Erythroblast (primary cell): ENCODE results near the gene NOTCH2.
"Not testable (repeated sequence)": the region's sequence is repeated elsewhere in the genome, so short reads cannot be mapped to it uniquely, and the experiment has no call there.

Experiments
- DNase-seq, 2 experiments: peaks; one replicate each; lab custom pipeline; 2025; lab: John Stamatoyannopoulos, UW
- GATA1 ChIP-seq: IDR thresholded peaks from 2 replicates; pipeline ENCODE4 v1.6.1; 2011; ENCODE audit warnings: low read depth, mild to moderate bottlenecking, control low read depth, low read length, moderate library complexity
- POLR2A ChIP-seq: IDR thresholded peaks from 2 replicates; pipeline ENCODE4 v1.6.1; 2011; ENCODE audit warnings: mild to moderate bottlenecking, low read length

NOTCH2 gene

DNA sequence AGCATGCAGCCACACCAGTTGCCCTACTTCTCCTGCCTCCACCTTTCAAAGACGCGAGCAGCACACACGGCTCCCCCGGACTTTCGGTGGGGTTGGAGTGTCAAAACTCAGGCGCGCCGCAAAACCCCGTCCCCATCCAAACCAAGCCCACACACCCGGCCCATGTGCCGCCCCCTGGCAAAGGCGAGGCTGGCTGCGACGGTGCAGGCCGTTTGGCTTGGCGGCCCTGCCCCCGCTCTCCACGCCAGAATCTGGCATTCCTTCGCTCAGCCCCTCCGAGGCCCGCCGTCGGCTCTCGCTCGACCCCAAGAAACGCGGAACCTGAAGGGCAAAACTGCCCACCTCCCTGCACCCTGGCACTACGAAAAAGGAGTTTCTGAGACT is 787 bp downstream of the NOTCH2 start:
- DNase-seq, result not testable (repeated sequence)

DNA sequence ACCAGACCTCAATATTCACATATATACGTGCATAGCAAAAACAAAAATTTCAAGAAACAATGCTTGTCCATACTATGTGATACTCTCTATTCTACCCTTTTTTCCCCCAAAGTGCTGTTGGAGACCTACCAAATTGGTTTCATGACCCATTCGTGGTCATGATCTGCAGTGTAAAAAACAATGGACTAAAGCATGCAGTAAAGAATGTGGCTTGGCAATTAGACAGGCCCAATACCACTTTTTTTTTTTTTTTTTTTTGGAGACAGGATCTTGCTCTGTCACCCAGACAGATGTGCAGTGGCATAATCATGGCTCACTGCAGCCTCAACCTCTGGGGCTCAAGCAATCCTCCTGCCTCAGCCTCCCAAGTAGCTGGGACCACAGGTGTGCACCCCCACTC is 21.3 kb downstream of the NOTCH2 start:
- DNase-seq, result not testable (repeated sequence)

DNA sequence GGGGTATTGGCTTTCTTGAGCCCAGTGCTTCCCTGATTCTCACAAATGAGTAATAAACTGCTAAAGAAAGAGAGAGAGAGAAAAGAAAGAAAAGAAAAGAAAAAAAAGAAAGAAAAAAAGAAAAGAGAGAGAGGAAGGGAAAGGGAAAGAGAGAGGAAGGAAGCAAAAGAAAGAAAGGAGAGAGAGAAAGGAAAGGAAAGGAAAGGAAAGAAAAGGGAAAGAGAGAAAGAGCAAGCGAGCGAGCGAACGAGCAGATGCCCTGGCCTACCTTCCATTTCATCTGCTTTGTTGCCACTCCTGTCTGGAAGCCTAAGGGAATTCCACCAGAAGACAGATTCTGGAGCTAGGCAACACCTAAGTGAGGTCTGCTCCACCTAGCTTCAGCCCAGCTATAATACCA is 27.7 kb downstream of the NOTCH2 start:
- not testable (repeated sequence) for DNase-seq

DNA sequence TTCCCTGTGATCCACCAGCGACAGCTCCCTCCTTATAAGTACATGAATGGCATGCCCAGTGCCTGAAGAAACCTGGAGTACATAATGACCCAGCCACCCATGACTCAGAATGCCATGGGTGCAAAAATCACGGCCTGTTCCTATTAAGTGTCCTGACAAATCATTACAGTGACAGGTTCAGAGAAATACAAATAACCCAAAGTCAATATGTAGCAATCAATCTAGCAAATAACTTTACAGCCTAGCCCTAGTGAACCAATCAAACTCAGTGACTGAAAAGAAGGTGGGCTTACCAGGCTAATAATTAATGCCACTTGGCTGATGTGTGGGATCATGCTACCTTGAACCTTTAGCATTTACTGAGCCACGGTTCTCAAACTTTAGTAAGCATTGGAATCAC is 37.2 kb downstream of the NOTCH2 start:
- DNase-seq, result not testable (repeated sequence)

DNA sequence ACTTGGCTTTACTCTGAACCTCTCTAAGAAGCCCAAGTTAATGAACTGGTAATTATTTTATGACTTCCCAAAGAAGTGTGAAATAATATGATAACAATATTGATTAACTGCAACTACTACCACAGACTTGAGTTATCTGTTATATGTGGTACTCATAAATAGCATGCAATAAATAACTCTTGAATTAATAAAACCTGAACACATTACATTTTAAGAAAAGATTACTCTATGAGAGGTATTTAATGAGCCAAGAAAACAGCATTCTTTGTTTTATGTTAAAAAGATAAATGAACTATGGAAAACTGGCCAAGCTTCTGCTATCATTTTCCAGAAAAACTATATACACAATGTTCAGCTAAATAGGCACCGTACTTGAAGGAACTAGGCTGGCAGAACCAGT is 45.7 kb downstream of the NOTCH2 start:
- DNase-seq, result not testable (repeated sequence)

DNA sequence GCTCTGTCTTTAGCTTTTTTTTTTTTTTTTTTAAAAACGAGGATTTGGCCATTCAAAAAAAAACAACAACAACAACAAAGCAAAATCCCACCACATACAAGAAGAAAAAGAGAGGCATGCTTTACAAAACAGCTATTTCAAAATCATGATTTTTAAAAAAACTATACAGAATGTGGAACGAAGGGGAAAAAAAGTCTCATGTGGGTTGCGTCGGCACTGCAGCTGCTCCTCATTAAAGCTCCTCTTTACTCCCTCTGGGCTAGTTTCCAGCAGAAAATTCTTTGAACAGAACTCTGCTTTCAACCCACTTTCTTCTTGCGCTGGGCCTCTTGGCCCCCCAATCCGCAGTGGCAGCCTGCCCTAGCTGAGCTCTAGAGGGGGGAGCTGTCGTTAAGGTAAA is 54.5 kb downstream of the NOTCH2 start:
- not testable (repeated sequence) for DNase-seq

DNA sequence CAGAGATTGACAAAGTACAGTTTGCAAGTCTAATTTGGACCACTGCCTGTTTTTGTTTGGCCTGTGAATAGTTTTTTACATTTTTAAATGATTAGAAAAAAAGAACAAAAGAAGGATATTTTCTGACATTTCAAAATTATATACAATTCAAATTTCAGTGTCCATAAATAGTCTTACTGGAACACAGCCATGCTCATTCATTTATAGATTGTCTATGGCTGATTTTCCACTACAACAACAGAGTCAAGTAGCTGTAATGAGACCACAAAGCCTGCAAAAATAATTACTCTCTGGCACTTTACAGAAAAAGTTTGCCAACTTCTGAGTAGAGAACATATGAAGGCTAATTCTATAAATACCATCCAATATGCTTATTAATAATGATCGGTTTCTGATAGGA is 61.1 kb downstream of the NOTCH2 start:
- not testable (repeated sequence) for DNase-seq

DNA sequence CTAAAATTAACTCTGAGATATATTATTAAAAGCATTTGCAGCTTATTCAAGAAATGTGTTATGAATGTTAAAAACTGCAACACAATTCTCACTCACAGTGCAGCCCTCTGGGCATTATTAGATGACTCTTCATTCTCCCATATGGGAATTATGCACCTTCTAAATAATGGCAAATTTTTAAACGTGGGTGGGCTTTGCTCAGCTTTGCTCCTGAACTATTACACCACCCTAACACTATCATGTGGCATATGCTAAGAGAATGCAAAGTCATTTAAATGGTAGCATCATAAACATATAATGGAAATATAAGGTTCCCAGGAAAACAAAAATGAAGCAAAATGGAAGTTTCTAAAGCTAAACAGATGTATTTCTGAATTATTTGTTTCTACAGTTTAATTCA is 61.6 kb downstream of the NOTCH2 start:
- not testable (repeated sequence) for DNase-seq

DNA sequence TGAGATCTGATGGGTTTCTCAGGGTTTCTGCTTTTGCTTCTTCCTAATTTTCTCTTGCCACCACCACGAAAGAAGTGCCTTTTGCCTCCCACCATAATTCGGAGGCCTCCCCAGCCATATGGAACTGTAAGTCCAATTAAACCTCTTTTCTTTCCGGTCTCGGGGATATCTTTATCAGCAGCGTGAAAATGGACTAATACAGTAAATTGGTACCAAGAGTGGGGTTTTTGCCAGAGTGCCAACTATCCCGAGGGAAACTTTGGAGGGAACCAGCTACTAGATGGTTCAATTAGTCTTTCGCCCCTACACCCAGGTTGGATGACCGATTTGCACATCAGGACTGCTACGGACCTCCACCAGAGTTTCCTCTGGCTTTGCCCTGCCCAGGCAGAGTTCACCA is 68.4 kb downstream of the NOTCH2 start:
- not testable (repeated sequence) for DNase-seq

DNA sequence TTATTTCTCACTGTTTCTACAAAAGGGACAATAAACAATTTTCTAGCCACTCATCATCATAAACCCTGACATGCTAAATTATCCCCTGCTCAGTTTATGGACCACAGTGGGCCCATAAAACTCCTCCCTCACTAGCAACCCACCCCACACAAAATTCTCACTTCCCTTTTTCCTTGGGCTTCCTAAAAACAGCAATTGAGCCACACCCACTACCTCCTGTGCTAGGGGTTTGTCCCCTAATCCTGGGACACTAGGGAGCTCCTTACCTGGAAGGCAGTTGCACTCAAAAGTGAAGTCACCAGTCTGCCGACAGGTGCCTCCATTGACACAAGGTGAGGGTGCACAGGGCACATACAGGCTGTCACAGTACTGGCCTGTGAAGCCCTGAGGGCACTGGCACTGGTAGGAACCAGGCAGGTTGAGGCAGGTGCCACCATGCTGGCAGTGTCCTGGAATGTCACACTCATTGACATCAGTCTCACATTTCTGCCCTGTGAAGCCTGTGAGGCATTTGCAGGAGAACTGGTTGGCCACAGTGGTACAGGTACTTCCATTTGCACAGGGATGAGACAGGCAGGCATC is 72.6 kb downstream of the NOTCH2 start:
- DNase-seq, result not testable (repeated sequence)

DNA sequence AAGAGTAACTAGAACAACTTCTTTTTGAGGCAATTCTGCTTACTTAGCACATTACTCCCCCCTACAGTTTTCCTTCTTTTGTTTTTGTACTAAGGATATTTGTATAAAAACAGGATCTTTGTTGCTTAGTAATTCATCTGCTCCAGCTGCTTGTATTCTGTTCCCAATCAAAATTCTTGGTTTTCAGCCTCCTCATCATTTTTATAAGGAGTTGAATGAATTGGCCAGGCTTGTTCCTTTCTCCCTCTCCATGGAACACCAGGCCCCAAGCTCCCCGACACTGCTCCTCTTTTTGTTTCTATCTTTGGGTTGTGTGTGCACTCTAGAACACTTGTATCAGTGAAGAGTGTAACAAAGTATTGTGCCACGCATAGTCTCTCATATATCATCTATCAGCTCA is 73.5 kb downstream of the NOTCH2 start:
- not testable (repeated sequence) for DNase-seq

DNA sequence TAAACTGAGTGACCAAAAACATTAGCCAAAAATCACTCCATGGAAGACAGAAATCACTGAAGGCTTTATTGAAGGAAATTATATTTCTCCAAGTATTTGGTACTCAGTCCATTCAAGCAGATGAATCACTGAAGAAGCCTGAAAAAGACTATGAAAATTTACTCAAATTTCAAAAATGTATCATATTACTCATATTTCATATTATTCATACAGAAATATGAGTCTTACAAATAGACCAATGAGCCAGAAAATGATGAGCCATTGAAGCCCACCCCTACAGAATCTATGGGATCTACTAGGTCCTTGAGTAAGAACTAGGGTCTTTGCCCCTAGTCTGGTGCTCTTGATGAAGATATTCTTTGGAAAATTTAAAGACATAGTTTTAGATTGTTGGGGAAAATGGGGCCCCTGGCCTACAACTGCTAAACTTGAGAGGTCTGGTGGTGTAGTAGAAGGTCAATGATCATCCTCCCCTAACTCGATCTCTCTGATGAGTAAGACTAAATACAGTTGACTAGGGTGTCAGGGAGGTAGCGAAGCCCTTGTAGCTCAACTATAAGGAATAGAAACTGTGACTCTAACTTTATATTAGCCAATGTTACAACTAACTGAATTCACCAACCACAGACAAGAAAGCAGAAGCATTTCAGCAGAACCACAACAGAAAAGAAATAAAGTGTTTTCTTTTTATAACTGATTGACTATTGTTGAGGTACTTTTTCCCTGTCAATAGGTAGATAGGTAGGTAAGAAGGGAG is 81.0 kb downstream of the NOTCH2 start:
- no peak for DNase-seq

DNA sequence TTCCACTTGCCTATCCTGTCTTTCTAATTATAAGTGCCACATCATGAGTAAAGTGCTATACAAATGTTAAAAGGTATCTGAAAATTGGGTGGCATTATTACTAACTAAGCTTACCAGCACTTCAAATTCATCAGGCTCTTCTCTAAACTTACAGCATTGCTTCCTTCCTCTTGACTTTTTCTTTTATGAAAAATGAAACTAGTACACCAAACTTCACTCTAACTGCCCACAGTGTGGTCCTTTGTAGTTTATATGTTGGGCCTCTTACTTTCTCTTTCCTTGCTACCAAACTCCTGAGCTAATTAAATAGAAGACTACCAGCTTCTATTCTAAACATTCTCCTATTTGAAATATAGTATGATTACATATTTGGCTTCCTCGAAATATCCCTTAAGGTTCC is 81.8 kb downstream of the NOTCH2 start:
- no peak for DNase-seq
- TF ChIP-seq POLR2A, result no peak

More for the DNA sequence above, 81.0 kb downstream of the NOTCH2 start:
- TF ChIP-seq GATA1 (no peak), POLR2A (no peak)

DNA sequence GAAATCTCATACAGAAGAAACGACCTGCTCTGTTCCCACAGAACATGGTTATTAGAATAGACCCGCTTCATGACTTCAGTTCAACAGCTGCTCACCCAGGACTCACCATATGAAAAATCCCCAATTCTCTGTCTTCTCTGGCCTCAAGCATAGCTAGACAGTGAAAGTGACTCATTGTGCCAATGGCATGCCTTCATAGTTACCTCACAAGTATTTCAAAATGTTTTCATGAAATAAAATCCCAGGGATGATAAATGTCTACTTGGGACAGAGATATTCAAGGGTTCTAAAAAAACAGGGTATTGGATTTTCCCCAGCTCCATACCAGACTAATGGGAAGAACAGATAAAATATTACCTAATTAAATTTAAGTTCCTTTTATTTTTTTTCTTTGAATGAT is 82.3 kb downstream of the NOTCH2 start:
- TF ChIP-seq POLR2A, result no peak
- TF ChIP-seq GATA1, result no peak
- DNase-seq, result no peak

DNA sequence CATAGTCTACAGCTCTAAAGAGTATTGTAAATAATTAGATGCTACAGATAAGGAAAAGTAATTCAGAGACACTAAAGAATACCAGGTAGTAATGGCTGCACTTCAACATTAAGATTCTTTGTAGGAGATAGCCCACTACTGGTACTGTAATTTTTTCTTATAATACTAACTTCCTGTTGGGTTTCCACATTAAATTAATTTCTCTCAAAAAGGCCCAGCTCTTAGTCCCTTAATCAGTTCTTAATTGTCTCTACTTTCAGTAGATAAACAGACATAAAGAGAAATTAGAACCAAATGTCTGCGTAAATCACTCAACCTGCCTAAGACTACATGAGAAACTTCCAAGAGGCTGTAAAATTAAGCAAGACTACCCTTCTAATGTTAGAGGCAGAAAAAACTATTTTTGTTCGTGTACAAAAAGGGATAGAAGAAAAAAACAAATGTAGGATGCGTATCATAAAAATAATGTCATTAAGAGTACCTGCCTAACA is 83.4 kb downstream of the NOTCH2 start:
- DNase-seq, result no peak
- TF ChIP-seq POLR2A (no peak), GATA1 (no peak)

DNA sequence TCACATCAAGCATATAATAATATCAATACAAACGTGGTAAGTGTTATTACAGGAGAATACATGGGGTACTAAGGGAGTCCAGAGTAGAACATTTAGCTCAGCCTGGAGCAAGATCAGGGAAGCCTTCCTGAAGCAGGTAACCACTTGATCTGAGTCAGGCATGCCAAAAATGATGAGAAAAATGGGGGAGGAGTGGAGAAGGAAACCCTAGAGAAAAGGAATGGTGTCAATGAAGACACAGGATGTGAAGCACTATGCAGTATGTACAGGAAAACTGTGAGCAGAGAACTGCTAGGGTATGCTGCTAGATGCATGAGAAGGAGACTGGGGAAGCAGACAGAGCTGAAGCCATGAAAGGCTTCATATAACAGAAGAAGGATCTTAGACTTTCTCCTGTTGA is 84.7 kb downstream of the NOTCH2 start:
- no peak for TF ChIP-seq POLR2A
- TF ChIP-seq GATA1, result no peak

More for the DNA sequence above, 84.7 kb downstream of the NOTCH2 start:
- DNase-seq, result no peak
